ENCODE data around the gene KHDC1. TPM values are rescaled to one million over a fixed set of nuclear protein-coding genes. Genes with fewer than 3 reads are reported as not detected.

The KHDC1 gene
- polyA plus RNA-seq, 3 donors = 0.13 TPM; not detected in 2

- Histone ChIP-seq H3K27me3 (ENCODE audit: control insufficient read depth in 2 of 2, insufficient read depth in 2 of 2, low read length in 2 of 2) (no peaks in the 10 kb centered on the region), H3K9me3 (replicated peaks in 1 of 2; ENCODE audit: control insufficient read depth in 1 of 2, insufficient read depth in 1 of 2, low read length in 2 of 2) (no peaks in the 10 kb centered on the region), H3K36me3 (replicated peaks in 1 of 2; ENCODE audit: control insufficient read depth in 1 of 2, insufficient read depth in 2 of 2, low read length in 2 of 2) (no peaks in the 10 kb centered on the region), H3K4me3 (replicated peaks in 1 of 3; ENCODE audit: low read depth in 2 of 3, low read length in 3 of 3) (no peak overlapping the region), H3K4me2 (replicated peaks; ENCODE audit: extremely low read depth, low read length, poor library complexity, severe bottlenecking) (no peak overlapping the region), H3K79me2 (ENCODE audit: insufficient read depth, low read length) (no peaks in the 10 kb centered on the region), H3K4me1 (ENCODE audit: control insufficient read depth in 1 of 2, insufficient read depth in 2 of 2, low read length in 2 of 2) (no peaks in the 10 kb centered on the region), H2AFZ (ENCODE audit: insufficient read depth, low read depth, low read length, poor library complexity, severe bottlenecking) (no peak overlapping the region), H3K9ac (ENCODE audit: insufficient read depth, low read length, poor library complexity, severe bottlenecking) (no peak overlapping the region), H3K27ac (ENCODE audit: low read depth in 1 of 2, low read length in 2 of 2) (no peak overlapping the region), H4K20me1 (ENCODE audit: insufficient read depth, low read length) (no peaks in the 10 kb centered on the region)
- intact Hi-C loops (cut with micrococcal nuclease) = no loop called here
- no peaks in the 10 kb centered on the region for H3K36me3 Mint-ChIP-seq
- no CpG with 5 or more reads among the region's 2 CpGs for WGBS (ENCODE audit: insufficient coverage)
- no peaks in the 10 kb centered on the region for H3K4me1 Mint-ChIP-seq
- H3K27me3 Mint-ChIP-seq (ENCODE audit: low read depth in 3 of 3) = peaks cover 2 to 5% (median 2%) of the 10 kb centered on the region in 3 donors
- H3K27ac Mint-ChIP-seq = no peak overlapping the region
- H3K4me3 Mint-ChIP-seq = no peak overlapping the region
- no peak for DNase-seq
- H3K9me3 Mint-ChIP-seq = no peaks in the 10 kb centered on the region
- no peak for TF ChIP-seq CTCF (IDR thresholded peaks at IDR 0.05)
These were observed 10.3 kb downstream of the KHDC1 start for GRCh38 chr6:73252703-73253102.

DNA sequence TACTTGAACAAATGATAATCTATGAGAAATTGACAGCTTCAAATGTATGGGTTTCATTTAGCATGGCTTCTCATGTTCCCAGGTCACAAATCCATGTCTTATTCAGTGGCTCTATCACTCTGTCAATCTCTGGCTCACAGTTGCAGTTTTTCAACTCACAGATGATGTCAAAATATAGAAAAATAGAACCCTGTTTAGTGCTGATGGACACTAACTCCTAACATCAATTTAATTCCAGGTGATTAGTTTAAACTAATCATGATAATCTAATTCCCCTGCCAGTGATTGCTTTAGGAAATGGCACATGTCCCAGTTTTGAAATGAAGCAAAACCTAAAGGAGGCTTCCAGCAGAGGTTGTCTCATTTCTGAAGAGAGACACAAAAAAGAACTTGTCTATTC lies 13.0 kb downstream of the KHDC1 start:
- no peak overlapping the region for H3K4me2 ChIP-seq (replicated peaks; ENCODE audit: extremely low read depth, low read length, poor library complexity, severe bottlenecking)
- no peaks in the 10 kb centered on the region for H3K9me3 ChIP-seq (replicated peaks in 1 of 2; ENCODE audit: control insufficient read depth in 1 of 2, insufficient read depth in 1 of 2, low read length in 2 of 2)
- H3K4me1 ChIP-seq (ENCODE audit: control insufficient read depth in 1 of 2, insufficient read depth in 2 of 2, low read length in 2 of 2) = no peaks in the 10 kb centered on the region
- no peak overlapping the region for H3K27ac ChIP-seq (ENCODE audit: low read depth in 1 of 2, low read length in 2 of 2)
- no peaks in the 10 kb centered on the region for H3K79me2 ChIP-seq (ENCODE audit: insufficient read depth, low read length)
- no peak for TF ChIP-seq CTCF (IDR thresholded peaks at IDR 0.05)
- no peak overlapping the region for H3K9ac ChIP-seq (ENCODE audit: insufficient read depth, low read length, poor library complexity, severe bottlenecking)
- Mint-ChIP-seq H3K9me3 (no peaks in the 10 kb centered on the region), H3K36me3 (no peaks in the 10 kb centered on the region), H3K4me1 (no peaks in the 10 kb centered on the region), H3K27ac (no peak overlapping the region), H3K4me3 (no peak overlapping the region), H3K27me3 (ENCODE audit: low read depth in 3 of 3) (peaks cover 2 to 8% (median 2%) of the 10 kb centered on the region in 3 donors)
- no peaks in the 10 kb centered on the region for H4K20me1 ChIP-seq (ENCODE audit: insufficient read depth, low read length)
- no peak overlapping the region for H3K4me3 ChIP-seq (replicated peaks in 1 of 3; ENCODE audit: low read depth in 2 of 3, low read length in 3 of 3)
- H3K27me3 ChIP-seq (ENCODE audit: control insufficient read depth in 2 of 2, insufficient read depth in 2 of 2, low read length in 2 of 2) = no peaks in the 10 kb centered on the region
- no peak for DNase-seq
- H2AFZ ChIP-seq (ENCODE audit: insufficient read depth, low read depth, low read length, poor library complexity, severe bottlenecking) = no peak overlapping the region
- no peaks in the 10 kb centered on the region for H3K36me3 ChIP-seq (replicated peaks in 1 of 2; ENCODE audit: control insufficient read depth in 1 of 2, insufficient read depth in 2 of 2, low read length in 2 of 2)
- intact Hi-C loops (cut with micrococcal nuclease) = no loop called here
